ENCODE results near the gene SPTB. TPM values are rescaled to one million over a fixed set of nuclear protein-coding genes. Genes with fewer than 3 reads are reported as not detected.

SPTB gene
- total RNA-seq, 4 donors from 2014 or later: 1.1 to 3.5 (median 1.4) TPM

DNA sequence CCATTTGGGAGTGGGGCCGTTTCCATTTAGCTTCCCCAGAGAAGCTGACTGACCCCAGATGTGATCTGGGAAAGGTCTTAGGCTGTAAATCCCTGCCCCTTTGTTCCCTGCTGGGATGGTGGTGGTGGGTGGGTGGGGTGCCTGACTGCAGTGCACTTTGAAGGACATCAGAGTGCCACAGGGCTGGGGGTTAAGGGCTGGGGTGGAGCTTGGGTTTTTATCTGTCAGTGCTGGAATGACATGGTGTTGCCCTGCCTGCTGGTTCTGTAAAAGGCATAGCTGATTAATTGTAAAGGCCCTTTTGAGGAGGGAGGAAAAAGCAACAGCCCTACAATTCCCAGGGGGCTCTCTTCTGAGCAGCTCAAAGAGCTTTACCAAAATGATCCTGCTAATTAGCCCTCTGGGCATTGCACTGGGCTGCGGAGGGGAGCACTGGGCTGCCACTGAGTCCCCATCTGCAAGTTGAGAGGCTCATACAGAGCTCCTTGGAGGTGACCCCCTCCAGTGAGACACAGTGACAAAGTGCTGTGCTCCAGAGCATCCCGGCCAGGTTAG is 154.4 kb downstream of the SPTB start:
- TF ChIP-seq, protein P1, sequence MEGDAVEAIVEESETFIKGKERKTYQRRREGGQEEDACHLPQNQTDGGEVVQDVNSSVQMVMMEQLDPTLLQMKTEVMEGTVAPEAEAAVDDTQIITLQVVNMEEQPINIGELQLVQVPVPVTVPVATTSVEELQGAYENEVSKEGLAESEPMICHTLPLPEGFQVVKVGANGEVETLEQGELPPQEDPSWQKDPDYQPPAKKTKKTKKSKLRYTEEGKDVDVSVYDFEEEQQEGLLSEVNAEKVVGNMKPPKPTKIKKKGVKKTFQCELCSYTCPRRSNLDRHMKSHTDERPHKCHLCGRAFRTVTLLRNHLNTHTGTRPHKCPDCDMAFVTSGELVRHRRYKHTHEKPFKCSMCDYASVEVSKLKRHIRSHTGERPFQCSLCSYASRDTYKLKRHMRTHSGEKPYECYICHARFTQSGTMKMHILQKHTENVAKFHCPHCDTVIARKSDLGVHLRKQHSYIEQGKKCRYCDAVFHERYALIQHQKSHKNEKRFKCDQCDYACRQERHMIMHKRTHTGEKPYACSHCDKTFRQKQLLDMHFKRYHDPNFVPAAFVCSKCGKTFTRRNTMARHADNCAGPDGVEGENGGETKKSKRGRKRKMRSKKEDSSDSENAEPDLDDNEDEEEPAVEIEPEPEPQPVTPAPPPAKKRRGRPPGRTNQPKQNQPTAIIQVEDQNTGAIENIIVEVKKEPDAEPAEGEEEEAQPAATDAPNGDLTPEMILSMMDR (IDR thresholded peaks at IDR 0.05): no peak
- DNase-seq (ENCODE audit: low spot score): no peak

DNA sequence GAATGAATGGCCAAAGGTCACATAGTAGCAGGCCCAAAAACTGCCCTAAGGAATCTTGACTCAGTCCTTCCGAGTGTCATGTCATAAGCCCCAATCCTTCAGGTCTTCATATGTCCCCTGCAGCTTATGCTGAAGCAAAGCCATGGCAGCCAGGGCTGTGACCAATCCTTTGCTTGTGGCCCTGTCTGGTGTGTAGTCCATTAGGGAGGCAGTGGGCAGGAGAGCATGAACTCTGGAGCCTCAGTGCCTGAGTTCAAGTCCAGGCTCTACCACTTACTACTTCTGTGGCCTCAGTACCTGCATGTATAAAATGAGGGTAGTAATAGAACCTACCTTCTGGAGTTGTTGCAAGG is 155.2 kb downstream of the SPTB start:
- TF ChIP-seq, protein P1 (IDR thresholded peaks at IDR 0.05): no peak
- no peak for DNase-seq (ENCODE audit: low spot score)
- no peak for ATAC-seq (ENCODE audit: low FRiP score)

More for the DNA sequence above, 154.4 kb downstream of the SPTB start:
- no peak for ATAC-seq (ENCODE audit: low FRiP score)

DNA sequence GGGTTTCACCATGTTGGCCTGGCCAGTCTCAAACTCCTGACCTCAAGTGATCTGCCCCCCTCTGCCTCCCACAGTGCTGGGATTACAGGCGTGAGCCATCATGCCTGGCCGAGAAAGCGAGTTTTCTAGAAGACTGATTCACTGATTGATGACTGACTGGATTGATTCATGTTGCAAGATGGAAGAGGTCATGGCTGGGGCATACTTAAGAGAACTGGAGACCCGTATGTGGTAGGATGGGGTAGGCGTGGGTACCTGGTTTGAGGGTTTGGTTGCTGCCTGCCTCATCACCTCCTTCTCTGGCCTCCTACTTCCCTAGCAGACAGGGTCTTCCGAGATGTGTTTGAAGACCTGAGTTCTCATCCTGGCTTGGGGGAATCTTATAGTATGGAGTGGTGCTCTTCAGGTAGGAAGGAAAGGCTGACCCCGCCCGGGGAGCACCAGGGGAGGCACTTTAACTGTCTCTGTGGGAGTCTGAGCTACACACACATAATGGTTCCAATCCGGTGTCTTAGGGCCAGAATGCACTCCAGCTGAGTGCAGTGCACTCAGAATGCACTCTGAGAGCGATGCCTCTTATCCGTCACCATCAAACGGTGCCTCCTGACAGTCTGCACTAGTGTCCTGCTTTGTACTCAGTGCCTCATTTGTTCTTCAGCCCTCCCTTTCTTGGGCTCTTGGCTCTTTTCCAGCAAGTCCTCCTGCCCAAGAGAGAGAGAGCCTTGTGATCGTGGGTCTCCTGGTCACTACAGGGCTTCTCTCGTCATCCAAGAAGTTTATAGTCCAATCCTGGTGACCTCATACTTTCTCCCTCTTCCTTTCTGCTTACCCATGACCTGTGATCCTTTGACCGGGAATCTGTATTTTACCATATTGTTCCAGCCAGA is 155.8 kb downstream of the SPTB start:
- ATAC-seq (ENCODE audit: low FRiP score): no peak
- DNase-seq (ENCODE audit: low spot score): no peak
- TF ChIP-seq, protein P1 (IDR thresholded peaks at IDR 0.05): no peak

DNA sequence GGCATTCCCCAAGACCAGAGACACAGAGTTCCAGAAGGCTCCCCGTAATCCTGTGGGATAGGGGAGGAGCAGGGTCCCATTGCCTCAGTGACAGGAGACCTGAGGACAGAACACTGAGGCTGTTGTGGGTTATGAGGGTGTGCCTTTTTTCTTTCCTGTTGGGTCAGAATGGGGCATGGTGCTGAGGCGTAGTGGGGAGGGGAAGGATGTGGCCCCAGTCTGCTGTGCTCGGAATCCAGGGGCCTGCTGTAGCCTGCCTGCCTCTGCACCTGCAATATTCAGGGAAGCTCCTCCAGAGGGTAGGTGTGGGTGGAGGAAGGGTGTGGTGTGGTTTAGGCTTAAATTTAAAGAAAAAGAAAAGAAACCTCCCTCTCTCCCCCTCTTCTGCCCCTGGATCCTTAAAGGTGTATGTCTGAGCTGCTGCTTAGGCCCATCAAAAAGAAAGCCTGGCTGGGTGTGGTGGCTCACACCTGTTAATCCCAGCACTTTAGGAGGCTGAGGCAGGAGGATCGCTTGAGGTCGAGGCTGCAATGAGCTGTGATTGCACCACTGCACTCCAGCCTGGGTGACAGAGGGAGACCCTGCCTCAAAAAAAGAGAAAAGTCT is 156.8 kb downstream of the SPTB start:
- DNase-seq (ENCODE audit: low spot score) (no peak), ATAC-seq (ENCODE audit: low FRiP score) (no peak)
- TF ChIP-seq, protein P1 (IDR thresholded peaks at IDR 0.05): no peak

- ATAC-seq (ENCODE audit: low FRiP score) (no peak), DNase-seq (ENCODE audit: low spot score) (no peak)
- TF ChIP-seq, protein P1 (IDR thresholded peaks at IDR 0.05): no peak
Observed at GRCh38 chr14:64721899-64722298, 157.8 kb downstream of the SPTB start.

DNA sequence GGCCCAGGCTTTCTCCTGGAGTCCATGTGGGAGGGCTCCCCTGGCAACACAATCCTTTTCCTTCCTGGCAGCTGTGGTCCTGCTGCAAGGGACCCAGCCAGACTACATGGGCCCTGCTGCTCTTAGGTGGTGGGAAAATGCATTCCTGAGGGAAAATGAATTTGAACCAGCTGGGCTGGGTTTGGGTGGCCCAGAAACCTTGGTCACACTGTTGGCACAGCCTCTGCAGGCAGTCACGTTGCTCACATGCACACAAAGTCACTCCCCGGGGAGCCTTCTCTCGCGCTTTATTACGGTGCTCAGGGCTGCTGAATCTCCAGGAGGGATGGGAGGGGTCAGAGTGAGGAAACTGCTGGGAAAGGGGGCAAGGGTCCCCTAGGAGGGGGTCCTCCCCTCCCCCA is 158.3 kb downstream of the SPTB start:
- ATAC-seq (ENCODE audit: low FRiP score): peak; percentile 3
- TF ChIP-seq, protein P1 (IDR thresholded peaks at IDR 0.05): no peak

More for the DNA sequence above, 158.3 kb downstream of the SPTB start:
- no peak for DNase-seq (ENCODE audit: low spot score)

Measured in omental fat pad (tissue), 4 donors.